COLO668 (cell line): ENCODE measurements around the gene HIC1.

ENCODE experiments used
- DNase-seq: peaks from one replicate; lab custom pipeline; 2025; ENCODE audit not compliant: unreplicated experiment; lab: John Stamatoyannopoulos, UW

Gene HIC1

GRCh38 chr17:2025220-2025621 is 29.7 kb upstream of the HIC1 start, which contains the start of gene RTN4RL1:
RTN4RL1 (minus strand) TSS chr17:2025334; CDS start chr17:2024865, 469 bp downstream.
- DNase-seq, result peak; percentile 32

DNA sequence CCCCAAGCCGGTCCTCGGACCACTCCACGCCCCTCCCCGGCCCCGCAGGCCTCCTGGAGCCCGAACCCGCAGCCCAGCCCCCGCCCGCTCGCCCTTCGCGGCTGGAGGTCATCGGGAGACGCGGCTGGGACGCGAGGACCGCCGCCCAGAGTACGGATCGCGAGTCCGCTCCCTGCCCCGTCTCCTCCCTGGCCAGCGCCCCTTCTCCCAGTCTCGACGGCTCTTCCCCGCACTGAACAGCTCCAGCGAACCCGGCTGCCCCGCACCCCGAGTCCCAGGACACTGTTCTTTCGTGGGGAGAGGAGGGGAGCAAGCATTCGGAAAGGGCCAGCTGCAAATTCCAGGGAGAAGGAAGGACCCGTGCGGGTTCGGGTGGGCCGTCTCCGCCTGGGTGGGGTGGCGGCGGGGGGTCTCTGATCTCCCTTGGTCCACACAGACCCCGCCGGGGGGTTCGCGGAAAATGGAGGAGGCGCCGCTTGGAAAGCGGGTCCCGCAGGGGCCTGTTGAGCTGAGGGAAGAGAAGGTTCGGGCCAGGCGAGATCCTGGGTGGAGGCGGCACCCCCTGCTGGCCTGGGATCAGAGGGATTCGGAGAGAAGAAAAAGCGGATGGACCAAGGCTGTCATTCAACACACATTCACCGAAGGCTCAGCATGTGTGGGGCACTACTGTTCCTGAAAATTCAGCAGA is 29.1 kb upstream of the HIC1 start:
- DNase-seq, result peak; percentile 67

GRCh38 chr17:2027528-2028233 is 27.2 kb upstream of the HIC1 start:
- DNase-seq, result no peak

GRCh38 chr17:2028234-2028614 is 26.7 kb upstream of the HIC1 start:
- DNase-seq, result no peak

DNA sequence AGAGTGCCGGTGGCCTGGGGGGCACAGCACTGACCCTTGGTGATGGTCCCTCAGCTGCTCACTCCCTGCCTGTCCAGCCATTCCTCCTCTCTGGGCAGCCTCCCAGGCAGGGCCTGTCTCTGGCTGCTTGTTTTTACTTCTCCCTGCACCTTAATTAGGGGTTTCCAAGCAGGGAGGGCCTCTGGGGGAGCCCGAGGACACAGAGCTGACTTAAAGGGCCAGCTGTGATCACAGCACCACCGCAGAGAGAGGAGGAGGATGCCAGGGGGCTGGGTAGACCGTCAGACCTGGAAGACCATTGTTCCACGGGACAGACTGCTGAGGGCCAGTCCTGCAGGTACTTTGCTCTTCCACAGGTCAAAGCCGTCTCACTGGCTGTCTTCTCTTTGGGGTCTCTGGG is 26.2 kb upstream of the HIC1 start:
- no peak for DNase-seq

- DNase-seq, result peak; percentile 81
Observed at GRCh38 chr17:2029911-2030778, 24.8 kb upstream of the HIC1 start, which contains the start of gene DPH1. DPH1 (plus strand) TSS chr17:2030153; CDS start chr17:2030170, 17 bp downstream.

DNA sequence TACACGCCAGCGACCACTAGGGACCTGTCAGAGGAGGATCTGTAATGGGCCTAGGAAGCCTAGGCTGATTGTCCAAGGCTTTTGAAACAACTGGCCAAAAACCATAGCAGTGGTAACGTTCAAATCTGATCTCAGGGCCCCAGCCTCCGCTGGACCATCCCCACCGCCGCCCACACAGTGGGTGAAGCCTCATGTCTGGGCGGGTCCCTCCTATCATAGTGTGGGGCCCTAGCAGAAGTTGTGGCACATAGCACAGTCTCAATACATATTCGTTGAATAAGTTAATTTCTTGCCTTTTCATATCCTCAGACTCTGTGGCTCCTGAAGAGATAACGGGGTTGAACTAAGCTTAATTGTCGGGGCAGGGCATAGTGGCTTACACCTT is 24.1 kb upstream of the HIC1 start:
- DNase-seq, result no peak

- DNase-seq, result no peak
Observed at GRCh38 chr17:2033153-2033552, 21.8 kb upstream of the HIC1 start.

GRCh38 chr17:2034157-2034556 is 20.7 kb upstream of the HIC1 start:
- no peak for DNase-seq

- DNase-seq, result no peak
Observed at GRCh38 chr17:2034806-2035540, 19.9 kb upstream of the HIC1 start.

DNA sequence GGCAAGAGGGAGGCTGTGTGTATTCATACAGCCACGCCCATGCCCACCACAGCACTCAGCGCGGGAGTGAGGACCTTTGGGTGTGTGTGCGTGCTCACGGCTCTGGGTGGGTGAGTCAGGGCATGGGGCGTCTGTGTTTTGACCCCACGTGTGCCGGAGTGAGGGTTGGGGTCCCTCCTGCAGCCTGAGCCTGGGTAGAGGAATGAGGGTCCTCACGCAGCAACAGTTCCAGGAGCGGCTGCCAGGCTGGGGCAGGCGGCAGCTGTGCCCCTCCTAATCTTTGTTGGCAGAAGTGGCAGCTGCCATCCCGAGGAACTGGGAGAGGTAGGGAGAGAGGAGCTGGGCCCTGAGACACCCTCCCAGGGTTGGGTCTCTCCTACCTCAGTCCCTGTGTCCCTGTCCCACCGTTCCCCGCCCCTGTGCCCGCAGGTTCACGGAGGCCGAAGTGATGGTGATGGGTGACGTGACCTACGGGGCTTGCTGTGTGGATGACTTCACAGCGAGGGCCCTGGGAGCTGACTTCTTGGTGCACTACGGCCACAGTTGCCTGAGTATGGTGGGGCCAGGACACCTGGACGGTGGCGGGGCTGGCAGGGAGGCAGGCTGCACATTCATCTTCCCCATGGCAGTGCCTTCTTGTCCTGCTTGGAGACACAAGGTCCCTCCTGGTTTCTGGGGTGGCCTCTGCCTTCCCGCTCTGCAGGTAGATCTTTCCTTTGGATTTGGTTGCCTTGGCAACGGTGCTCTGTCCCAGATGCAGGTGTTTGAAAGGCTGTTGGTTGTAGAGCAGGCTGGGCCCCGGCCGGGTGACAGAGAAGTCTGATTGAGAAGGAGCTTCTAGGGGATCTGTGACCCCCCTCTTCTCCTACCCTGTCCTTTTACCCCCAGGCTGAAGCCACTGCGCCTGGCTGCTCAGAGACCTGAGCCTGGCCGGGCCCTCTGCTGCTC is 19.1 kb upstream of the HIC1 start:
- DNase-seq, result no peak

DNA sequence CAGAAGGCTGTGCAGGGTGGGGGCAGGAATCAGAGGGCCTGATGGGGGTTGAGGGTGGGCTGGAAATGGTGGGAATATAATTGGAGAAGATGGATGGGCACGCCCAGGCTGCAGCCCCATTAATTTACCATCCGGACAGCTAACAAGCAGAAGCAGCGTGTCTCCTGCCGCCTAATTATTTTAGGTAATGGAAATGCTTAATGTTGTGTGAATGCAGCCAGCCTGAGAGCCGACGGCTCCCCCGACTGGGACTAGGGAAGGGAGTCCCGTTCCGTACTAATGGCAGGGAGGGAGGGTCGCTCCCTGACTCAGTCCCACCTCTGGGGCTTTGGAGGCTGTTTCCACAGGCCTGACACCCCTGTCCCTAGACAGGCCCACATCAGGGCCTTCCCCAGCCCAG is 17.7 kb upstream of the HIC1 start:
- no peak for DNase-seq

GRCh38 chr17:2040219-2040827 is 14.6 kb upstream of the HIC1 start:
- DNase-seq, result no peak

DNA sequence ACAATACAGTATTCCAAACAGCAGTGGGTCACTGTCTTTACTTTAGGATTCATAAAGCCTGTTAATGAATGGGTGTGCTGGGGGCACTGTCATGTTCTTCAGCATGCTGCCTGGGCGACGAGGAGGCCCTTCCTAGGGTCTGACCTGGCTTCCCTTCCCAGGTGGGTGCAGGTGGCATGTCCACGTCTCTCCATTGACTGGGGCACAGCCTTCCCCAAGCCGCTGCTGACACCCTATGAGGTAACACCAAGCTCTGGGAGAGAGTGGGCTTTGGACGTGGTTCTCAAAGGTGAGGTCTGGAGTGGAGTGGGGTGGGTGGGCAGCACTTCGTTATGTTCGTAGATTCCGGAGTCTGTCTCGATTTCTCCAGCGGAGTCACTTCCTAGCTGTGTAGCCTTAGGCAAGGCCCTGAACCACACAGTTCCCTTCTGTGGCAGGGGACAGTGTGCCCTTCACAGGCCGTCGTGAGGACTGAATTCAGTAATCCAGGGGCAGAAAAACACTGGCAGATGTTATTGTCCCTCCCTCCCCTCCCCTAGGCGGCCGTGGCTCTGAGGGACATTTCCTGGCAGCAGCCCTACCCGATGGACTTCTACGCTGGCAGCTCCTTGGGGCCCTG is 13.9 kb upstream of the HIC1 start:
- DNase-seq, result no peak

DNA sequence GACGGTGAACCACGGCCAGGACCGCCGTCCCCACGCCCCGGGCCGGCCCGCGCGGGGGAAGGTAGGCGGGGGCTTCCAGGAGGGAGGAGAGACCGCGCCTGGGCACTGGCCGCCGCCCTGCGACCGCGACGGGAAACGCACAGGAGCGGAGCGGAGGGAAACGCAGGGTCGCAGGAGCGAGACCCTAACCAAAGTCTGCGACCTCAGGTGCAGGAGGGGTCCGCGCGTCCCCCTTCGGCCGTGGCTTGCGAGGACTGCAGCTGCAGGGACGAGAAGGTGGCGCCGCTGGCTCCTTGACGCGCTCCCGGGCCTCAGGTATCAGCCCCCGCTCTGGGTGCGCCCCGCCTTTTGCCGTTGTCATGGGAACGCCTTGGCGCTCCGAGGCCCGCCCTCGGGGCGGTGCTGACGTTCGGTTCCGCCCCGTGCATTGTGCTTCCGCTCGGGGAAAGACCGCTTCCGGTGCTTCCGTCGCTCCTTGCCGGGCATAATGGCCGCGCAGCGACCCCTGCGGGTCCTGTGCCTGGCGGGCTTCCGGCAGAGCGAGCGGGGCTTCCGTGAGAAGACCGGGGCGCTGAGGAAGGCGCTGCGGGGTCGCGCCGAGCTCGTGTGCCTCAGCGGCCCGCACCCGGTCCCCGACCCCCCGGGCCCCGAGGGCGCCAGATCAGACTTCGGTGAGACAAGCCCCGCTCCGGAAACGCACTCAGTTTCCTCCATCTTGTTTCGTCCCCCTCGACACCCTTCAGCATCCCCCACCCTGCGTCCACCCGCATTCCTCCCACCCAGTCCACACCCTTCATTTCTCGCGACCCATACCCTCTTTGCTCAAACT is 13.1 kb upstream of the HIC1 start, which contains the start of gene OVCA2:
Gene OVCA2, plus strand, starts transcription at position 462 of the 829 bp plus-strand sequence. Its CDS starts 26 bp downstream, at position 488.
- DNase-seq, result peak; percentile 93

GRCh38 chr17:2042390-2042847 is 12.5 kb upstream of the HIC1 start:
- DNase-seq, result peak; percentile 25

GRCh38 chr17:2042933-2043332 is 12.0 kb upstream of the HIC1 start:
- no peak for DNase-seq

DNA sequence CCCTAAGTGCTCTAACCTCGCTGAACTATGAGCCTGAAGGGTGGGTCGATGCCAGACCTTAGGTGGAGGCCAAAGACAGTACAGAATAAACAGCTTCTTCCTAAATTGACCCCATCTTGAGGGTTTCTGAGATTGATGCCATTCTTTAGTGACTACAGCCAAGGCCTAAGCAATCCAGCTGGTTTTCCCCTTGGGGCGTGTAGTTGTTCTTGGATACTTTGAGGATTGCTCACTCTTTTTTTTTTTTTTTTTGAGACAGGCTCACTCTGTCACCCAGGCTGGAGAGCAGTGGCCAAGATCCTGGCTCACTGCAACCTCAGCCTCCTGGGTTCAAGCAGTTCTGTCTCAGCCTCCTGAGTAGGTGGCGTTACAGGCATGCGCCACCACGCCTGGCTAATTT is 11.1 kb upstream of the HIC1 start:
- no peak for DNase-seq
